ENCODE results near the gene LYZL2.
"Not testable (repeated sequence)": the region's sequence is repeated elsewhere in the genome, so short reads cannot be mapped to it uniquely, and the experiment has no call there.

LYZL2 gene

GRCh38 chr10:30671026-30671616, 41.6 kb upstream of the LYZL2 start:
- Histone ChIP-seq H3K9ac (no peak overlapping the region), H3K4me3 (ENCODE audit: low read depth, low read length) (peak overlapping the region; percentile 41), H3K4me1 (no peaks in the 10 kb centered on the region)

GRCh38 chr10:30667982-30668381, 38.4 kb upstream of the LYZL2 start:
- not testable (repeated sequence) for H3K27ac ChIP-seq; H2AFZ ChIP-seq; H3K27me3 ChIP-seq (ENCODE audit: control insufficient read depth, insufficient read depth, low read length)

More at GRCh38 chr10:30671026-30671616, 41.6 kb upstream of the LYZL2 start:
- peak overlapping the region; percentile 71 for H3K4me2 ChIP-seq (ENCODE audit: low read length)
- no peaks in the 10 kb centered on the region for H3K36me3 ChIP-seq (ENCODE audit: control insufficient read depth, insufficient read depth, low read length)
- TF ChIP-seq CTCF (IDR thresholded peaks at IDR 0.05) = peak; percentile 67
- no peaks in the 10 kb centered on the region for H3K9me3 ChIP-seq (ENCODE audit: control insufficient read depth, low read length)
- no peak overlapping the region for H3K27ac ChIP-seq
- peak overlapping the region; percentile 57 for H2AFZ ChIP-seq
- no peaks in the 10 kb centered on the region for H3K79me2 ChIP-seq
- H3K27me3 ChIP-seq (ENCODE audit: control insufficient read depth, insufficient read depth, low read length) = no peaks in the 10 kb centered on the region

GRCh38 chr10:30663403-30663802, 33.9 kb upstream of the LYZL2 start:
- H3K9me3 ChIP-seq (ENCODE audit: control insufficient read depth, low read length); H3K36me3 ChIP-seq (ENCODE audit: control insufficient read depth, insufficient read depth, low read length); H3K27ac ChIP-seq: not testable (repeated sequence)

More at GRCh38 chr10:30667982-30668381, 38.4 kb upstream of the LYZL2 start:
- H3K4me1 ChIP-seq; H3K36me3 ChIP-seq (ENCODE audit: control insufficient read depth, insufficient read depth, low read length); H3K9ac ChIP-seq; H3K4me3 ChIP-seq (ENCODE audit: low read depth, low read length); H3K9me3 ChIP-seq (ENCODE audit: control insufficient read depth, low read length); H3K79me2 ChIP-seq; H3K4me2 ChIP-seq (ENCODE audit: low read length): not testable (repeated sequence)

GRCh38 chr10:30662814-30663213, 33.3 kb upstream of the LYZL2 start:
- H2AFZ ChIP-seq = no peak overlapping the region
- H3K9me3 ChIP-seq (ENCODE audit: control insufficient read depth, low read length) = no peaks in the 10 kb centered on the region
- H3K27me3 ChIP-seq (ENCODE audit: control insufficient read depth, insufficient read depth, low read length) = no peaks in the 10 kb centered on the region
- no peak for TF ChIP-seq CTCF (IDR thresholded peaks at IDR 0.05)
- H3K4me2 ChIP-seq (ENCODE audit: low read length) = no peak overlapping the region
- H3K79me2 ChIP-seq = no peaks in the 10 kb centered on the region
- no peak overlapping the region for H3K27ac ChIP-seq
- no peaks in the 10 kb centered on the region for H3K4me1 ChIP-seq
- H3K36me3 ChIP-seq (ENCODE audit: control insufficient read depth, insufficient read depth, low read length) = no peaks in the 10 kb centered on the region
- H3K9ac ChIP-seq = no peak overlapping the region
- no peak overlapping the region for H3K4me3 ChIP-seq (ENCODE audit: low read depth, low read length)

More at GRCh38 chr10:30663403-30663802, 33.9 kb upstream of the LYZL2 start:
- H3K79me2 ChIP-seq; H3K4me3 ChIP-seq (ENCODE audit: low read depth, low read length); H3K4me1 ChIP-seq; H2AFZ ChIP-seq; H3K9ac ChIP-seq; H3K4me2 ChIP-seq (ENCODE audit: low read length); H3K27me3 ChIP-seq (ENCODE audit: control insufficient read depth, insufficient read depth, low read length): not testable (repeated sequence)

- H3K36me3 ChIP-seq (ENCODE audit: control insufficient read depth, insufficient read depth, low read length); H3K4me1 ChIP-seq; H3K27me3 ChIP-seq (ENCODE audit: control insufficient read depth, insufficient read depth, low read length); H3K9me3 ChIP-seq (ENCODE audit: control insufficient read depth, low read length); H3K4me2 ChIP-seq (ENCODE audit: low read length); H2AFZ ChIP-seq; H3K27ac ChIP-seq; H3K79me2 ChIP-seq; H3K9ac ChIP-seq; H3K4me3 ChIP-seq (ENCODE audit: low read depth, low read length): not testable (repeated sequence)
Observed at GRCh38 chr10:30660314-30660713, 30.8 kb upstream of the LYZL2 start.

GRCh38 chr10:30656233-30656632, 26.7 kb upstream of the LYZL2 start:
- H3K27ac ChIP-seq = no peak overlapping the region
- H3K4me2 ChIP-seq (ENCODE audit: low read length) = no peak overlapping the region
- no peaks in the 10 kb centered on the region for H3K27me3 ChIP-seq (ENCODE audit: control insufficient read depth, insufficient read depth, low read length)

GRCh38 chr10:30655001-30655400, 25.4 kb upstream of the LYZL2 start:
- H3K4me3 ChIP-seq (ENCODE audit: low read depth, low read length); H3K9me3 ChIP-seq (ENCODE audit: control insufficient read depth, low read length); H3K9ac ChIP-seq; H3K4me2 ChIP-seq (ENCODE audit: low read length); H3K27ac ChIP-seq; H2AFZ ChIP-seq; H3K27me3 ChIP-seq (ENCODE audit: control insufficient read depth, insufficient read depth, low read length); H3K79me2 ChIP-seq; H3K36me3 ChIP-seq (ENCODE audit: control insufficient read depth, insufficient read depth, low read length); H3K4me1 ChIP-seq: not testable (repeated sequence)

More at GRCh38 chr10:30656233-30656632, 26.7 kb upstream of the LYZL2 start:
- H3K79me2 ChIP-seq = no peaks in the 10 kb centered on the region
- H2AFZ ChIP-seq = no peak overlapping the region
- H3K9me3 ChIP-seq (ENCODE audit: control insufficient read depth, low read length) = no peaks in the 10 kb centered on the region
- H3K4me3 ChIP-seq (ENCODE audit: low read depth, low read length) = no peak overlapping the region
- no peaks in the 10 kb centered on the region for H3K36me3 ChIP-seq (ENCODE audit: control insufficient read depth, insufficient read depth, low read length)
- no peak for TF ChIP-seq CTCF (IDR thresholded peaks at IDR 0.05)
- no peaks in the 10 kb centered on the region for H3K4me1 ChIP-seq
- H3K9ac ChIP-seq = no peak overlapping the region

GRCh38 chr10:30651470-30652397, 22.2 kb upstream of the LYZL2 start:
- not testable (repeated sequence) for H3K9me3 ChIP-seq (ENCODE audit: control insufficient read depth, low read length); H3K79me2 ChIP-seq; H3K4me1 ChIP-seq; H3K27ac ChIP-seq; H3K36me3 ChIP-seq (ENCODE audit: control insufficient read depth, insufficient read depth, low read length); H3K9ac ChIP-seq; H3K4me3 ChIP-seq (ENCODE audit: low read depth, low read length); H2AFZ ChIP-seq; H3K27me3 ChIP-seq (ENCODE audit: control insufficient read depth, insufficient read depth, low read length); H3K4me2 ChIP-seq (ENCODE audit: low read length)

Data from parathyroid adenoma (tissue), 2 donors.